Measurements from ENCODE around the gene PHF13. TPM values are rescaled to one million over a fixed set of nuclear protein-coding genes. Genes with fewer than 3 reads are reported as not detected.

PHF13 gene
- polyA plus RNA-seq, 1 donor (not counting 4 experiments of a cell fraction or from before 2014, with no cell fraction given) = 4.5 TPM

GRCh38 chr1:6652986-6653385 is 39.5 kb downstream of the PHF13 start:
- H3K36me3 ChIP-seq (ENCODE audit: control insufficient read depth in 2 of 2, extremely low read depth in 1 of 2, insufficient read depth in 2 of 2, low read length in 2 of 2) = peaks cover 12 to 25% of the 10 kb centered on the region in 2 experiments
- no peak overlapping the region for H3K9ac ChIP-seq (ENCODE audit: control insufficient read depth, extremely low read depth, insufficient read depth, low read length)
- H3K79me2 ChIP-seq (ENCODE audit: control insufficient read depth, insufficient read depth, low read length) = peaks cover 1% of the 10 kb centered on the region
- H3K9me1 ChIP-seq (ENCODE audit: control insufficient read depth, extremely low read depth, insufficient read depth, low read length) = no peaks in the 10 kb centered on the region
- no peak for TF ChIP-seq EZH2 (IDR thresholded peaks at IDR 0.05; ENCODE audit: low read length)
- TF ChIP-seq, protein P1, sequence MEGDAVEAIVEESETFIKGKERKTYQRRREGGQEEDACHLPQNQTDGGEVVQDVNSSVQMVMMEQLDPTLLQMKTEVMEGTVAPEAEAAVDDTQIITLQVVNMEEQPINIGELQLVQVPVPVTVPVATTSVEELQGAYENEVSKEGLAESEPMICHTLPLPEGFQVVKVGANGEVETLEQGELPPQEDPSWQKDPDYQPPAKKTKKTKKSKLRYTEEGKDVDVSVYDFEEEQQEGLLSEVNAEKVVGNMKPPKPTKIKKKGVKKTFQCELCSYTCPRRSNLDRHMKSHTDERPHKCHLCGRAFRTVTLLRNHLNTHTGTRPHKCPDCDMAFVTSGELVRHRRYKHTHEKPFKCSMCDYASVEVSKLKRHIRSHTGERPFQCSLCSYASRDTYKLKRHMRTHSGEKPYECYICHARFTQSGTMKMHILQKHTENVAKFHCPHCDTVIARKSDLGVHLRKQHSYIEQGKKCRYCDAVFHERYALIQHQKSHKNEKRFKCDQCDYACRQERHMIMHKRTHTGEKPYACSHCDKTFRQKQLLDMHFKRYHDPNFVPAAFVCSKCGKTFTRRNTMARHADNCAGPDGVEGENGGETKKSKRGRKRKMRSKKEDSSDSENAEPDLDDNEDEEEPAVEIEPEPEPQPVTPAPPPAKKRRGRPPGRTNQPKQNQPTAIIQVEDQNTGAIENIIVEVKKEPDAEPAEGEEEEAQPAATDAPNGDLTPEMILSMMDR (optimal IDR thresholded peaks at IDR 0.05 in 1 of 3, IDR thresholded peaks at IDR 0.05 in 1 of 3, conservative IDR thresholded peaks at IDR 0.05 in 1 of 3; ENCODE audit: extremely low read depth in 1 of 3, insufficient read depth in 2 of 3, low read length in 3 of 3) = no peak
- DNase-seq (ENCODE audit: low read depth, low spot score) (no peak), FAIRE-seq (no peak)
- no peak overlapping the region for H3K4me3 ChIP-seq (ENCODE audit: control insufficient read depth in 2 of 3, extremely low read depth in 1 of 3, insufficient read depth in 2 of 3, low read depth in 1 of 3, low read length in 3 of 3)
- no peak overlapping the region for H2AFZ ChIP-seq (ENCODE audit: control insufficient read depth, low read length)
- H4K20me1 ChIP-seq (ENCODE audit: control insufficient read depth, extremely low read depth, insufficient read depth, low read length) = no peaks in the 10 kb centered on the region
- no peaks in the 10 kb centered on the region for H3K4me1 ChIP-seq (ENCODE audit: control insufficient read depth, extremely low read depth, insufficient read depth, low read length)
- H3K9me3 ChIP-seq (ENCODE audit: control insufficient read depth, low read depth, low read length) = no peaks in the 10 kb centered on the region
- H3K27me3 ChIP-seq (ENCODE audit: control insufficient read depth, extremely low read depth, insufficient read depth, low read length) = no peaks in the 10 kb centered on the region
- no peak overlapping the region for H3K27ac ChIP-seq (ENCODE audit: control insufficient read depth, insufficient read depth, low read length)
- H3K4me2 ChIP-seq (ENCODE audit: control insufficient read depth, extremely low read depth, insufficient read depth, low read depth, low read length) = no peak overlapping the region
- dilution Hi-C loops (cut with MboI; ENCODE audit: extremely low pct_ligation_motif_present, low sequenced_read_pairs) = no loop called here

DNA sequence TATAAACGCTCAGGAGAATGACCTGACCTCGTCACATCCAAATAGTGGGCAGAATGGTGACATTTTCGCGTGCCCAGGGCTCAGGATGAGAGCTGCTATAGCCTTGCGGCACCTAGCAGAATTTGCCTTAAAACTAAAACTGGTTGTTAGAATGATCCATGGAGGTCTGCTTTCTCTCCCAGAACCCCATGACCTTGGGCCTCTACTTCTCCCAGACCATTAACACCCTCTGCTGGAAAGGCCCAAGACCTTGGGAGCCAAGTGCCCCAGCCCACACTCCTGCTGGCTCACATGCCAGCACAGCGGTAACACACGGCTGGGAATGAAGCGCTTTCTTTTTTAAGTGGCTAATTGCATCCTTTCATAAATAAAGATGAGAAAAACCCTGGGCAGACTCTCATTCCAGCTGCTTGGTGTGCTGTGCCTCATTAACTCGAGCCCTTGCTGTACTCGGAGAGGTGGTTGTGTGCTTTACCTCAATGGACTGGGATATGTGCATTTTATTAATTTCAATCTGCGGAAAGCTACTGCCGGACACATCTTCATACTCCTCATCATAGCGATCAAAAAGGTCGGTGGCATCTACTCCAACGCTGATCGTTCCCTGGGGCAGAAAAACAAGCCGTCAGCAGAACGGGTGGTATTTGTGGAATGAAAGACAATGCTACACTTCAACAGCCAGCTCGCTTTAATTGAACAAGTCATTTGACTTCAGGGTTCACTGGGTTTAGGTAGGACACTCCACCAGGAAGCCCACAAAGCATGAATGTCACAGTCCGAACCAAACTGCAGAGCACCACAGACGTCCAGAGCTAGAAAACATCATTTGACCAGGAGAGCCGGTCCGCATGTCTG is 40.1 kb downstream of the PHF13 start:
- dilution Hi-C loops (cut with MboI; ENCODE audit: extremely low pct_ligation_motif_present, low sequenced_read_pairs) = no loop called here
- Histone ChIP-seq H3K4me1 (ENCODE audit: control insufficient read depth, extremely low read depth, insufficient read depth, low read length) (no peaks in the 10 kb centered on the region), H3K27me3 (ENCODE audit: control insufficient read depth, extremely low read depth, insufficient read depth, low read length) (no peaks in the 10 kb centered on the region), H3K79me2 (ENCODE audit: control insufficient read depth, insufficient read depth, low read length) (peaks cover 3% of the 10 kb centered on the region), H3K4me3 (ENCODE audit: control insufficient read depth in 2 of 3, extremely low read depth in 1 of 3, insufficient read depth in 2 of 3, low read depth in 1 of 3, low read length in 3 of 3) (no peak overlapping the region), H3K9me1 (ENCODE audit: control insufficient read depth, extremely low read depth, insufficient read depth, low read length) (no peaks in the 10 kb centered on the region), H4K20me1 (ENCODE audit: control insufficient read depth, extremely low read depth, insufficient read depth, low read length) (no peaks in the 10 kb centered on the region), H2AFZ (ENCODE audit: control insufficient read depth, low read length) (no peak overlapping the region), H3K4me2 (ENCODE audit: control insufficient read depth, extremely low read depth, insufficient read depth, low read depth, low read length) (no peak overlapping the region), H3K36me3 (ENCODE audit: control insufficient read depth in 2 of 2, extremely low read depth in 1 of 2, insufficient read depth in 2 of 2, low read length in 2 of 2) (peaks cover 10 to 27% of the 10 kb centered on the region in 2 experiments), H3K27ac (ENCODE audit: control insufficient read depth, insufficient read depth, low read length) (no peak overlapping the region), H3K9ac (ENCODE audit: control insufficient read depth, extremely low read depth, insufficient read depth, low read length) (no peak overlapping the region), H3K9me3 (ENCODE audit: control insufficient read depth, low read depth, low read length) (no peaks in the 10 kb centered on the region)
- no peak for DNase-seq (ENCODE audit: low read depth, low spot score)
- TF ChIP-seq, protein P1 (optimal IDR thresholded peaks at IDR 0.05 in 1 of 3, IDR thresholded peaks at IDR 0.05 in 1 of 3, conservative IDR thresholded peaks at IDR 0.05 in 1 of 3; ENCODE audit: extremely low read depth in 1 of 3, insufficient read depth in 2 of 3, low read length in 3 of 3) = no peak
- TF ChIP-seq EZH2 (IDR thresholded peaks at IDR 0.05; ENCODE audit: low read length) = no peak
- FAIRE-seq = no peak
